ENCODE results near the gene UCK2. TPM values are rescaled to one million over a fixed set of nuclear protein-coding genes. Genes with fewer than 3 reads are reported as not detected.

UCK2 gene
- total RNA-seq, 4 donors from 2014 or later, result 37.6 to 63.1 (median 50.8) TPM

- Histone ChIP-seq H3K27me3 (no peaks in the 10 kb centered on the region), H3K27ac (no peak overlapping the region), H3K9me3 (no peaks in the 10 kb centered on the region), H3K36me3 (no peaks in the 10 kb centered on the region), H3K4me1 (peaks cover 8 to 52% (median 19%) of the 10 kb centered on the region in 3 donors), H3K4me3 (no peak overlapping the region)
- DNase-seq, result no peak
- TF ChIP-seq CTCF (IDR thresholded peaks at IDR 0.05) (no peak), POLR2A (IDR thresholded peaks at IDR 0.05) (no peak)
- 72 to 83% methylated on average over 9 of the region's 9 CpGs for WGBS, 2 donors
- intact Hi-C loops (cut with DNase I), result no loop called here
Measured at GRCh38 chr1:165855010-165855838, 27.8 kb downstream of the UCK2 start.

- H3K27ac ChIP-seq, result no peak overlapping the region
- no peaks in the 10 kb centered on the region for H3K27me3 ChIP-seq
- no peaks in the 10 kb centered on the region for H3K9me3 ChIP-seq
- no peak overlapping the region for H3K4me3 ChIP-seq
- intact Hi-C loops (cut with DNase I), result no loop called here
- H3K36me3 ChIP-seq, result no peaks in the 10 kb centered on the region
- DNase-seq, result no peak
- WGBS, 2 donors, result 85 to 89% methylated on average over 3 of the region's 3 CpGs
- no peak for TF ChIP-seq POLR2A (IDR thresholded peaks at IDR 0.05)
- no peak for TF ChIP-seq CTCF (IDR thresholded peaks at IDR 0.05)
- H3K4me1 ChIP-seq, result peaks cover 6 to 46% (median 19%) of the 10 kb centered on the region in 3 donors
Measured at GRCh38 chr1:165856021-165856420, 28.6 kb downstream of the UCK2 start.

DNA sequence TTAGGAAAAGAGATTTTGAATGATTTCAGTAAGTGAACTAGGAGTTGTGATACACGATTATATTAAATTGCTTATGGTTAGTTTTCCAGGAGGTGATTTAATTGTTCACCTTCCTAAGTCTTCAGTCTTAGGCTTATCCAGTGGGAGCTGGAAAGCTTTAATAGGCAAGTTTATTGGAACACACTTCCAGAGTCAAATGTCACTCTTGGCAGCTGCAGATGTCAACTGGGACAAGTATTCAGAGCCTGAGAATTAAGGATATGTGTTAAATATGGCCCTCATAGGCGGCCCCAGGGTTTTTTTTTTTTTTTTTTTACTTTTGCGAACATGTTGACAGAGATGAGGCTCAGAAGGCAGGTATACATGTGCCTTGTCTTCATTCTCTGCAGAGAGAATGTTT, 29.2 kb downstream of the UCK2 start:
- WGBS, 2 donors, result 74 to 78% methylated on average over 3 of the region's 3 CpGs
- Histone ChIP-seq H3K4me1 (peaks cover under 1 to 43% (median 17%) of the 10 kb centered on the region in 3 donors), H3K36me3 (no peaks in the 10 kb centered on the region), H3K4me3 (no peak overlapping the region), H3K27me3 (no peaks in the 10 kb centered on the region), H3K27ac (no peak overlapping the region), H3K9me3 (no peaks in the 10 kb centered on the region)
- no peak for DNase-seq
- TF ChIP-seq CTCF (IDR thresholded peaks at IDR 0.05), result no peak
- TF ChIP-seq POLR2A (IDR thresholded peaks at IDR 0.05), result no peak
- intact Hi-C loops (cut with DNase I), result no loop called here

DNA sequence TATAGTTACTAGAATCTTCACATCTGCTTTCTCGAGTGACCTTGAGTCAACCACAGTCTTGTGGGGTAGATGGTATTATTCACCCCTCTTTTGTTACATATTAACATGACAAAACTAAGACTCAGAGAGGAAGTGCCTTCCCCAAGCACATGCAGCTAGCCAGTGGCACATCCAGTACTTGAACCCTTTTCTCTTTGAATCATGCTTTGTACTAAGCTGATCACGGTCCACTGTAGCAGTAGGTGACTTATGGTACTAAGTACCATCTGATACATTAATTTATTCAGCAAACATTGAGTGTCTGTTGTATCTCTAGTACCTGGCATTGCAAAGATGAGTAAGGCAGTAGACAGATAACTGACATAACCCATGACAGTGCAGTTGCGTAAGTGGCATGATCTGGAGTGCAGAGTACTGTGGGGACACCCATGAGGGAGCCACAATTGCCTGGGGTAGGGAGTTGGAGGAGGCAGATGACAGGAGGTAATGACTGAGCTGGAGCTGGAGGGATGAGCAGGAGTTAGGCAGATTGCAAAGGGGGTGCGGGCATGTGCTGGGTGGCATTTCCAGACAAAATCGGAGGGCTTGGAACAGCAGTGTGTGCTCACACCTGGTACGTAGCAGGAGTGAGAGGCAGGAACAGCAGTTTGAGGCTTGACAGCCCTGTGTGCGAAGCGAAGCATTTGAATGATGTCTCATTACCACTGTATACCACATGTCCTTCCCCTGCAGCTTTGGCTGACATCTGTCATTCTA, 29.8 kb downstream of the UCK2 start:
- intact Hi-C loops (cut with DNase I), result no loop called here
- no peak for DNase-seq
- H3K4me1 ChIP-seq, result peaks cover 0 to 49% (median 17%) of the 10 kb centered on the region in 3 donors
- WGBS, 2 donors, result 86 to 91% methylated on average over 8 of the region's 8 CpGs
- no peak for TF ChIP-seq CTCF (IDR thresholded peaks at IDR 0.05)
- no peak for TF ChIP-seq POLR2A (IDR thresholded peaks at IDR 0.05)
- no peaks in the 10 kb centered on the region for H3K36me3 ChIP-seq
- no peaks in the 10 kb centered on the region for H3K9me3 ChIP-seq
- no peak overlapping the region for H3K4me3 ChIP-seq
- no peak overlapping the region for H3K27ac ChIP-seq
- H3K27me3 ChIP-seq, result no peaks in the 10 kb centered on the region

DNA sequence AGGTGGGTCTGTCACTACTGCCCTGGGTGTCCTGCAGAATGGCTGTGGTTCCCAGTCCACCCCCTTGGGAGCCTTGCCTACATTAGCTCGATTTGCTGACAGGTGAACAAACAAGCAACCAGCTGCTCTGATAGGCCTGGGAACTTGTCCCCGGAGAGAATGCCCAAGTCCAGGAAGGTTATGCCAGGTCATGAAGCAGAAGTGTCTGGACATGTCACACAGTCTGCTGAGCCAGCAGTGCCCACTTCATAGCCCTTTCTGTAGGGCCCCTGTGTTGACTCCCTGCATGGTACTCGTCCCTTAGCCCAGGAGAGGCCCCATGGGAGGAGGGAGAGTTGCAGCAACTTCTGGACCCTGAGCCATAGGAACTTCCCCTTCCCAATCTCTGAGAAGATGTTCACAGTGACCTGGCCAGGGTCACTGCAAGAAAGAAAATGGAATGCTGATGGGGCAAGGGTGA, 31.0 kb downstream of the UCK2 start:
- Histone ChIP-seq H3K36me3 (no peaks in the 10 kb centered on the region), H3K27me3 (no peaks in the 10 kb centered on the region), H3K4me3 (no peak overlapping the region), H3K9me3 (no peaks in the 10 kb centered on the region), H3K4me1 (peaks cover under 1 to 54% (median 17%) of the 10 kb centered on the region in 3 donors), H3K27ac (no peak overlapping the region)
- intact Hi-C loops (cut with DNase I), result no loop called here
- TF ChIP-seq CTCF (IDR thresholded peaks at IDR 0.05), result no peak
- no peak for TF ChIP-seq POLR2A (IDR thresholded peaks at IDR 0.05)
- 53 to 62% methylated on average over 2 to 3 of the region's 3 CpGs for WGBS, 2 donors
- no peak for DNase-seq
